ENCODE data around the gene ODF2L. TPM values are rescaled to one million over a fixed set of nuclear protein-coding genes. Genes with fewer than 3 reads are reported as not detected.

Gene ODF2L, protein sequence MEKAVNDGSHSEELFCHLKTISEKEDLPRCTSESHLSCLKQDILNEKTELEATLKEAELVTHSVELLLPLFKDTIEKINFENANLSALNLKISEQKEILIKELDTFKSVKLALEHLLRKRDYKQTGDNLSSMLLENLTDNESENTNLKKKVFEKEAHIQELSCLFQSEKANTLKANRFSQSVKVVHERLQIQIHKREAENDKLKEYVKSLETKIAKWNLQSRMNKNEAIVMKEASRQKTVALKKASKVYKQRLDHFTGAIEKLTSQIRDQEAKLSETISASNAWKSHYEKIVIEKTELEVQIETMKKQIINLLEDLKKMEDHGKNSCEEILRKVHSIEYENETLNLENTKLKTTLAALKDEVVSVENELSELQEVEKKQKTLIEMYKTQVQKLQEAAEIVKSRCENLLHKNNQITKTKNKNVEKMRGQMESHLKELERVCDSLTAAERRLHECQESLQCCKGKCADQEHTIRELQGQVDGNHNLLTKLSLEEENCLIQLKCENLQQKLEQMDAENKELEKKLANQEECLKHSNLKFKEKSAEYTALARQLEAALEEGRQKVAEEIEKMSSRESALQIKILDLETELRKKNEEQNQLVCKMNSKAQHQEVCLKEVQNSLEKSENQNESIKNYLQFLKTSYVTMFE
- total RNA-seq: 10 to 100 TPM; 47.9 to 54.2 TPM

DNA sequence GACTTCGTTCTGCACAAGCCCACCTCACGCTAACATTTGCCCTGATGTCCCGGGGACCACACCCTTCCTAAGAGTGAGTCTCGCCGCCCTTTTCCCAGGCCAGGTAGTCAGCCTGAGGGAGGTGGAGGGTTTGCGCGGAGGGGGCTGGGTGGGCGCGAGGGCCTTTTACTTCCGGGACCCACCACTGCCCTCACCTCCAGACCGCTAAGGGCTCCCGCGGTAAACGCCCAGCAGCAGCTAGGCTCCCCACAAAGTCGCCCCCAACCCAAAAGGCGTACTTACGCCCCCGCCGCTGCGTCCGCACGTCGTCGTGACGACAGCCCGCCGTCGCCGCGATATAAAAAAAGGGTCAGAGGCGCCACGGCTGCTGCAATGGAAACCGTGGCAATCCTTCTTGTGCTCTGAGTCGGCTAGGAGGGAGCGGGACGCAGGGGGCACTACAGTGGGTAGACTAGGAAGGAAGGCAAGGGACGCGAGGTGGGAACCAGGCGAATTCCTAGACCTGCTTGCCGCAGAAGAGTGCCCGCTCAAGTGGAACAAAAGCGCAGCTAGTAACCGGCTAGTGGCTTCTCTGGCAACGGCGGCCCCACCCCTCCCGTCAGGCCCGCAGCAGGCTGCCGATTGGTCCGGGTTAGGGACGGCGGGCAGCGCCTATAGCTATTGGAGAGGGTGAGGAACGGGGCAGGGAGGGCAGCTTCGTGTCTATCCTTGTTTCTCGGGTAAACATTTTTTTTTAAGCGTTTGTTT, at the start of gene ODF2L:
Gene ODF2L, minus strand, starts transcription at position 573 of the 747 bp plus-strand sequence. CDS start 9,296 bp downstream, outside the sequence.
- TF ChIP-seq POLR2A (IDR thresholded peaks at IDR 0.05): peak; percentile 88
- TF ChIP-seq POLR2AphosphoS5 (IDR thresholded peaks at IDR 0.05): peak; percentile 89
- TF ChIP-seq, protein P1, sequence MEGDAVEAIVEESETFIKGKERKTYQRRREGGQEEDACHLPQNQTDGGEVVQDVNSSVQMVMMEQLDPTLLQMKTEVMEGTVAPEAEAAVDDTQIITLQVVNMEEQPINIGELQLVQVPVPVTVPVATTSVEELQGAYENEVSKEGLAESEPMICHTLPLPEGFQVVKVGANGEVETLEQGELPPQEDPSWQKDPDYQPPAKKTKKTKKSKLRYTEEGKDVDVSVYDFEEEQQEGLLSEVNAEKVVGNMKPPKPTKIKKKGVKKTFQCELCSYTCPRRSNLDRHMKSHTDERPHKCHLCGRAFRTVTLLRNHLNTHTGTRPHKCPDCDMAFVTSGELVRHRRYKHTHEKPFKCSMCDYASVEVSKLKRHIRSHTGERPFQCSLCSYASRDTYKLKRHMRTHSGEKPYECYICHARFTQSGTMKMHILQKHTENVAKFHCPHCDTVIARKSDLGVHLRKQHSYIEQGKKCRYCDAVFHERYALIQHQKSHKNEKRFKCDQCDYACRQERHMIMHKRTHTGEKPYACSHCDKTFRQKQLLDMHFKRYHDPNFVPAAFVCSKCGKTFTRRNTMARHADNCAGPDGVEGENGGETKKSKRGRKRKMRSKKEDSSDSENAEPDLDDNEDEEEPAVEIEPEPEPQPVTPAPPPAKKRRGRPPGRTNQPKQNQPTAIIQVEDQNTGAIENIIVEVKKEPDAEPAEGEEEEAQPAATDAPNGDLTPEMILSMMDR (IDR thresholded peaks at IDR 0.05): peak in 1 of 4 experiments; percentile 5
- H3K4me3 ChIP-seq: peak within 1 kb of the TSS; percentile 79 to 87
- peak within 1 kb of the TSS; percentile 61 to 69 for H3K27ac ChIP-seq
- no peaks in the 10 kb centered on the region for H3K9me3 ChIP-seq
- H3K27me3 ChIP-seq (replicated peaks; ENCODE audit: insufficient read depth): no peaks in the 10 kb centered on the region
- DNase-seq (ENCODE audit: low spot score): peak; percentile 93
- no peaks in the 10 kb centered on the region for H3K4me1 ChIP-seq (replicated peaks)
- H3K36me3 ChIP-seq: no peaks in the 10 kb centered on the region
- intact Hi-C loops (cut with DNase I): loop anchor here (10.0 kb wide), 1 partner anchor 309 kb away; the partner anchor contains the start of gene SH3GLB1
- WGBS: under 1% methylated on average over 56 of the region's 56 CpGs

DNA sequence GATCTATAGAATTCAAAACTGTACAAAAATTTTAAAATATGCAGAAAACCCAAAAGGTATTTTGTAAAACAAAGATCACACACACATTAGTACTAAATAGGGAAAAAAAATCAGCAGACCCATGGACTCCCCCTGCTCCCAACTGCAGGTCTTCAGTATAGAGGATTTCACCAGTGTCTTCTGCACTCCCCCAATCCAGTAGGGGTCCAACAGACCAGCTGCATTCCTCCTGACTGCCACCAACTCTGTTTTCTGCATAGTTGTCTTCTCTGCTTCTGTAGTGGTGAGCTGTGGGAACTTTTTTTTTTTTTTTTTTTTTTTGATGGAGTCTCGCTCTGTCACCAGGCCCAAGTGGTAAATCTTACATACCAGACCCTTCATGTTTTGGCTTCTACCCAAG, 49.8 kb upstream of the ODF2L start:
- no peaks in the 10 kb centered on the region for H3K36me3 ChIP-seq
- H3K4me3 ChIP-seq: no peak overlapping the region
- WGBS: 95% methylated on average over 1 of the region's 1 CpG
- intact Hi-C loops (cut with DNase I): no loop called here
- no peaks in the 10 kb centered on the region for H3K4me1 ChIP-seq (replicated peaks)
- no peaks in the 10 kb centered on the region for H3K27me3 ChIP-seq (replicated peaks; ENCODE audit: insufficient read depth)
- H3K9me3 ChIP-seq: no peaks in the 10 kb centered on the region
- H3K27ac ChIP-seq: no peak overlapping the region
- DNase-seq (ENCODE audit: low spot score): no peak
- TF ChIP-seq, protein P1 (IDR thresholded peaks at IDR 0.05): no peak
- TF ChIP-seq POLR2AphosphoS5 (IDR thresholded peaks at IDR 0.05): no peak
- TF ChIP-seq POLR2A (IDR thresholded peaks at IDR 0.05): no peak

DNA sequence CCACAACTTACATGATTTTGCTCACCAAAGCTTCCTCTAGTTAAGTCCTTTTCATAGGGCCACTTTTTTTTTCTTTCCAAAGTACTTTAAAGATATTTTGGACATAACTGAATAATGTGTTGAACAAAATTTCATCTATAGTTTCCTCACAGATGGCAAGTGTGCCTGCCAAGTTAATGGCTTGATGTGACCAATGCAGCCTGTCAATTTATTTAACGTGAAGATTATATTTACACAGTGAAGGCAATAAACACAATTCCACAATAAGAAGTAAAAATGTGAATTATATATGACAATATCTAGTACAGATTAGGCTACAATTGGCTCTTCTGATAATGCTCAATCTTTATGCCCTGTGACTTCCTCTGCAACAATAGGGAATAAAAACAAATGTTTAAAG, 45.9 kb upstream of the ODF2L start:
- TF ChIP-seq POLR2A (IDR thresholded peaks at IDR 0.05): no peak
- no peak for TF ChIP-seq POLR2AphosphoS5 (IDR thresholded peaks at IDR 0.05)
- TF ChIP-seq, protein P1 (IDR thresholded peaks at IDR 0.05): no peak
- Histone ChIP-seq H3K27me3 (replicated peaks; ENCODE audit: insufficient read depth) (peaks cover 3% of the 10 kb centered on the region), H3K4me3 (no peak overlapping the region), H3K9me3 (no peaks in the 10 kb centered on the region), H3K27ac (no peak overlapping the region), H3K36me3 (no peaks in the 10 kb centered on the region), H3K4me1 (replicated peaks) (no peaks in the 10 kb centered on the region)
- no peak for DNase-seq (ENCODE audit: low spot score)
- WGBS: 57% methylated on average over 1 of the region's 1 CpG
- intact Hi-C loops (cut with DNase I): no loop called here

DNA sequence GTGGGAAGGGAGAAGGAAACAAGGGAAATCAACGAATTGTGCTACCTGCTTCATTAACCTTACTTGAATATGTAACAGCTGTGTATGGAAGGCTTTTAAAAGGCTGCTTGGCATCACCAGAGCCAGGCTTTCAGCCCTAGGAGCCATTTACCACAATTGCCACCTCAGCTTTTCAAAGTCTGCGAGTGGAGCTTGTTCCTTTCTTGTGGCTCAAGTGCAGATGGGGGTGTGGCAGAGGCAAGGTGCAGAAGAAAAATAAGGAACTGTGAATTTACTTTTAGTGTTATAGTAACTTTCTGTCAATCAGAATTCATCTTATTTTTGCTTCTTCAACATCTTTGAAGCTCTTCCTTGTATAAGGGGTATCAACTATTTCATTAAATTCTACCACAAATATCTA, 45.5 kb upstream of the ODF2L start:
- TF ChIP-seq POLR2AphosphoS5 (IDR thresholded peaks at IDR 0.05): no peak
- TF ChIP-seq, protein P1 (IDR thresholded peaks at IDR 0.05): no peak
- TF ChIP-seq POLR2A (IDR thresholded peaks at IDR 0.05): no peak
- WGBS: 70% methylated on average over 2 of the region's 2 CpGs
- Histone ChIP-seq H3K36me3 (no peaks in the 10 kb centered on the region), H3K4me3 (no peak overlapping the region), H3K4me1 (replicated peaks) (no peaks in the 10 kb centered on the region), H3K27ac (no peak overlapping the region), H3K9me3 (no peaks in the 10 kb centered on the region), H3K27me3 (replicated peaks; ENCODE audit: insufficient read depth) (peaks cover 3% of the 10 kb centered on the region)
- no peak for DNase-seq (ENCODE audit: low spot score)
- intact Hi-C loops (cut with DNase I): no loop called here

All from prostate gland (tissue), 2 donors.